IPS-15b (cell line): Measurements from ENCODE around the gene FBLN1.
A peak's percentile ranks its signal among the peaks of the same experiment; 100 is the strongest.

Experiments used
- H3K27me3 ChIP-seq: one replicate; pipeline ENCODE4 v1.6.1; 2013; ENCODE audit warnings: low read length; ENCODE audit not compliant: control insufficient read depth, insufficient read depth
- H3K36me3 ChIP-seq: one replicate; pipeline ENCODE4 v1.6.1; 2013; ENCODE audit warnings: low read length; ENCODE audit not compliant: control insufficient read depth, insufficient read depth
- H3K4me1 ChIP-seq: one replicate; pipeline ENCODE4 v1.6.1; 2013; ENCODE audit warnings: mild to moderate bottlenecking, low read length; ENCODE audit not compliant: control insufficient read depth, insufficient read depth
- H3K4me3 ChIP-seq: one replicate; pipeline ENCODE4 v1.5.1; 2013; ENCODE audit warnings: low read depth, low read length
- H3K9ac ChIP-seq: one replicate; pipeline ENCODE4 v1.6.1; 2013; ENCODE audit warnings: low read depth, mild to moderate bottlenecking, low read length
- H3K9me3 ChIP-seq: one replicate; pipeline ENCODE4 v1.6.1; 2013; ENCODE audit warnings: mild to moderate bottlenecking, low read length; ENCODE audit not compliant: control insufficient read depth, insufficient read depth

FBLN1 gene

DNA sequence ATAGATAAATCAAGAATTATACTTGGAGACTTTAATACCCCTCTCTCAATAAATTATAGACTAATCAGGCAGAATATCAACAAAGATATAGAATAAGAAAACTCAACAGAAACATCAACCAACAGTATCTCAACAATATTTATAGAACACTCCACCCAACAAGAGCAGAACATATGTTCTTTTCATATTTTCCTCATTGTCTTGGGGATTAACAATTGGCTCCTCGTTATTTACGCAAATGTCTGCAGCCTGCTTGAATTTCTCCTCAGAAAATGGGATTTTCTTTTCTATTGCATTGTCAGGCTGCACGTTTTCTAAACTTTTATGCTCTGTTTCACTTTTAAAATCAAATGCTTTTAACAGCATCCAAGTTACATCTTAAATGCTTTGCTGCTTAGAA lies 37.0 kb upstream of the FBLN1 start:
- no peak overlapping the region for H3K9ac ChIP-seq
- H3K4me1 ChIP-seq: peaks cover 14% of the 10 kb centered on the region
- H3K36me3 ChIP-seq: no peaks in the 10 kb centered on the region
- H3K9me3 ChIP-seq: no peaks in the 10 kb centered on the region
- no peak overlapping the region for H3K4me3 ChIP-seq
- H3K27me3 ChIP-seq: no peaks in the 10 kb centered on the region

DNA sequence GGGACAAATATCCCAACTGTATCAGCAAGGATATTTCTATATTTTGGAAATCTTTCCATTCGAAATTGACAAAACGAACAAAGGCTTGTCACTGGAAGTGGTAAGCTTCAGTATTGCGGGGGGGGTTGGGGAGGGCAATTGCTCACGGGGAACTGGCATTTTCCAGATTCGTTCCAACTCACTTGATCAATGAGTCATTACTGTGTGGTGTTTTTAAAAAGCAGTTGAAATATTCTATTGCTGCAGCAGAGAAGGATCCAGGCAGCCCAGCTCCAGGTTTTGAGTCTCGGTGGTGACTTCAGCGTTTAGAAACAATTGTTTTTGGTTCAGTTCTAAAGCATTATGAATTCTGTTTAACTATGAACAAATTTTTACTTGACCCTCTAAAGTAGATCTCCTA lies 33.8 kb upstream of the FBLN1 start:
- Histone ChIP-seq H3K27me3 (no peaks in the 10 kb centered on the region), H3K36me3 (no peaks in the 10 kb centered on the region), H3K9ac (no peak overlapping the region), H3K9me3 (no peaks in the 10 kb centered on the region), H3K4me1 (peaks cover 14% of the 10 kb centered on the region), H3K4me3 (no peak overlapping the region)

DNA sequence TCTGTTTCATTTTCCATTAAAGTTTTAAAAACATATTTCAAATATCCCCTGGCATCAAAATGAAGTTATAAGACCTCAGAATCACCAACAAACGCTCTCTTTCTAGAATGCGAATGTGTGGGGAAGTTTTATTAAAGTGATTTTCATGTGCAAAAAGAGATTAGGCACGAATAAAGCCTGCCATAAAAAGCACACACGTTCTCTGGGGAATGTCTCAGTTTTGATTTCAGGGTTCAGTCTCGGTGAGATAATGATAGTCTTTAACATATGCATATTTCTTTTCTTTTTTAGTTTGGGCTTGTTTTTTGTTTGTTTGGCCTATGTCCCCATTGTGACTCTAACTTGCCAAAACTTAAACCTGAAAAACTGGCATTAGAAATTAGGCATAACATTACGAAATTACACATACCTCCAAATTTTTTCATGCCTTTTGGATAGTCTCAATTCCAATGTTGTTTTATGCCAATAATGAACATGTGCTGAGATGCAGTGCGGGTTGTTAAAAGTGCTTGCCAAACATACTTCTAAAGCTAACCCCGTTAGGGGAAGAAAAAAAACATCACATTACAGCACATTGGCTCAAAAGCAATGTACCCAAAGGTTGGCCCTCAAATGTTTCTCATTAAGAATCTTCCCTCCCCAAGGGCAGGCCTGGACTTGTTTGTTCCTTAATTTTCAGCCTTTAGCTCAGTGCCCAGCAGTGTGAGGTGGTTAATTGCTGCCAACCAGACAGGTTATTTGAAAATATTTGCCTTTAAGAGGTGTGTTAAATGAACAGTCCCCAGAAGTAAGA lies 33.2 kb upstream of the FBLN1 start:
- Histone ChIP-seq H3K9ac (peak overlapping the region; percentile 60), H3K36me3 (no peaks in the 10 kb centered on the region), H3K9me3 (no peaks in the 10 kb centered on the region), H3K4me3 (no peak overlapping the region), H3K4me1 (peaks cover 14% of the 10 kb centered on the region), H3K27me3 (no peaks in the 10 kb centered on the region)

DNA sequence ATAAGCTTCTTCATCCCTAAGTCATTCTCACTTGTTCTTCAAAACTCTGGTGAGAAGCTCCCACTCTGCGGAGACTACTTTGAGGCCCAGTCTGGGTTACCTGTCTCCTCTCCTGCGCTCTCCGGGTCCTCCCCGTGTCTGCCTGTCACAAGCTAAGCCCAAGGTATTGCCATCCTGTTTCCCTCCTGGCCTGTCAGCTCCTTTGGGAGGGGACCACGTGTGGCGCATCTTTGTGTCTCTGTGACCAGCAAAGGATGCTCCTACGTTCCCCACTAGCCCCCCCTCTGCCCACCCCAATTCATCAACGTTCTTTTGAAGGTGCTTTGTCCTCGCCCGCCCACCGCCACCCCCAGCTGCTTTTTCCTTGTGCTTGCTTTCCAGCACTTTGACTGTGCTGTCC lies 31.8 kb upstream of the FBLN1 start:
- Histone ChIP-seq H3K4me1 (peaks cover 14% of the 10 kb centered on the region), H3K36me3 (no peaks in the 10 kb centered on the region), H3K4me3 (no peak overlapping the region), H3K9me3 (no peaks in the 10 kb centered on the region), H3K27me3 (no peaks in the 10 kb centered on the region), H3K9ac (no peak overlapping the region)

DNA sequence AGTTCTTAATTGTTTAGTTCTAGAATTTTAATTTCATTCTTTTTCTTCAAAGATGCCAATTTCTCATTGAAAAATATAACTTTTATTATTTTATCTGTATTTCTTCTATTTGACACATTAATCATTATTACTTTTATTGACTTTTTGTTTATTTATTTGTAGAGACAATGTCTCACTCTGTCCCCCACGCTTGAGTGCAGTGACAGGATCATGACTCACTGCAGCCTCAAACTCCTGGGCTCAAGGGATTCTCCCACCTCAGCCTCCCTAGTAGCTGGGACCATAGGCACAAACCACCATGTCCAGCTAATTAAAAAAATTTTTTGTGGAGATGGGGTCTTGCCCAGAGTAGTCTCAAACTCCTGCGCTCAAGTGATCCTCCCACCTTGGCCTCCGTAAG lies 30.3 kb upstream of the FBLN1 start:
- Histone ChIP-seq H3K27me3 (no peaks in the 10 kb centered on the region), H3K4me3 (no peak overlapping the region), H3K9me3 (no peaks in the 10 kb centered on the region), H3K36me3 (no peaks in the 10 kb centered on the region), H3K9ac (no peak overlapping the region), H3K4me1 (peaks cover 14% of the 10 kb centered on the region)

DNA sequence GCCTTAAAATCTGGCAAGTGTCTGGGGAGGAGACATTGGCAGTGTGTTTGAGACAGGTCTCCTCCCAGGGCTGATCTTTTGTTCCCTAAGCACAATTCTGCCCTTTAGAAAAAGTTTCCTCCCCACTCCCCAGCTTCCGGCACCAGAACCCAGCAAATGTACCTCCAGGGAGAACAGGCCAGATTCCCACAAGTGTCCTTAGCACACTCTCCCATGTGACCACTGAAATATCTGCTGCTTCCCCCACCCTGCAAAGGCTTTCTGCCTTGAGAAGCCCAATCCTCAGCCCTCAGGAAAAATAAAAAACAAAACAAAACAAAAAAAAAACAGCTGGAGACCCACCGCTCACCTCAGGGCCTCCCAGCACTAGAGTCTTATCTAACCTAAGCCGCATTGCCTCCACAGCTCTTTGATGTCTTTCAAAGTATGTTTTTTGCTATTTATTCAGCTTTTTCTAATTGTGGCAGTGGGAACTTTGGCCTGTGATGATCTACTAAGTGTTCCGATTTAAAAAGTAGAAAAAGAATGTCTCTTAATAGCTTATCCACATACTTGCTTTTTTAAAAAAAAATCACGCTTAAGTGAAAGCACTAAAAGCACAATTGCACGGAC lies 29.0 kb upstream of the FBLN1 start:
- no peaks in the 10 kb centered on the region for H3K27me3 ChIP-seq
- no peaks in the 10 kb centered on the region for H3K36me3 ChIP-seq
- no peak overlapping the region for H3K4me3 ChIP-seq
- no peak overlapping the region for H3K9ac ChIP-seq
- no peaks in the 10 kb centered on the region for H3K9me3 ChIP-seq
- peaks cover 14% of the 10 kb centered on the region for H3K4me1 ChIP-seq

DNA sequence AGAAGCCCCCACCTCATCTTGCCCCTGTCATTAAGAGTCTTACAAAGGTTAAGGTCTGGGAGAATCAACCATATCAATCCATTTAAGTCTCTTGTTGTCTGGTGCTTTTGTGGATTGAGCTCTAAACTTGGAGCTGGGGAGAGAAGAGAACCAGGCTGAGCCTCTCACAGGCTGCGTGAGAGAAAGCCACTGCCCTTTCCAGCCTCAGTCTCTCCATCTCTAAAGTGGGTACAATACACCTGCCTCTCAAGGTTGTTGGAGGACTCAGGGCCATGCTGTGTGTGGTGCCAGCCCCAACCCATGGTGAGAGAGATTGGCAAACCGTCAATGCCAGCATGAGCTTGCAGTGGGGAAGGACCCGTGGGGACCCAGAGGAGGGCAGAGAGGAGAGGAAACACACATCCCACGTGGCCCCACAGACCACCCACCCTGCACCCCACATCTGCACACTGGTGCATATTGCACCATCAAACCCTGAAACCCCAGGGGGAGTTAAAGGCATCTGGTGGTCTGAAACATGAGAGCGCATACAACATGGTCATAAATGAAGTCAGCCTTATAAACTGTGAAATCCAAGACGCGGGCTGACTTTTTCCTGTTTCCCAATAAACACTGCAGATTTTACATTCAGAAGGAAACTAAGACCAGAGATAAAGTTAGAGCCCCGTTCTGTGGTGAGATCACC lies 27.5 kb upstream of the FBLN1 start:
- no peaks in the 10 kb centered on the region for H3K4me1 ChIP-seq
- no peaks in the 10 kb centered on the region for H3K36me3 ChIP-seq
- H3K27me3 ChIP-seq: no peaks in the 10 kb centered on the region
- no peak overlapping the region for H3K9ac ChIP-seq
- H3K4me3 ChIP-seq: no peak overlapping the region
- no peaks in the 10 kb centered on the region for H3K9me3 ChIP-seq

DNA sequence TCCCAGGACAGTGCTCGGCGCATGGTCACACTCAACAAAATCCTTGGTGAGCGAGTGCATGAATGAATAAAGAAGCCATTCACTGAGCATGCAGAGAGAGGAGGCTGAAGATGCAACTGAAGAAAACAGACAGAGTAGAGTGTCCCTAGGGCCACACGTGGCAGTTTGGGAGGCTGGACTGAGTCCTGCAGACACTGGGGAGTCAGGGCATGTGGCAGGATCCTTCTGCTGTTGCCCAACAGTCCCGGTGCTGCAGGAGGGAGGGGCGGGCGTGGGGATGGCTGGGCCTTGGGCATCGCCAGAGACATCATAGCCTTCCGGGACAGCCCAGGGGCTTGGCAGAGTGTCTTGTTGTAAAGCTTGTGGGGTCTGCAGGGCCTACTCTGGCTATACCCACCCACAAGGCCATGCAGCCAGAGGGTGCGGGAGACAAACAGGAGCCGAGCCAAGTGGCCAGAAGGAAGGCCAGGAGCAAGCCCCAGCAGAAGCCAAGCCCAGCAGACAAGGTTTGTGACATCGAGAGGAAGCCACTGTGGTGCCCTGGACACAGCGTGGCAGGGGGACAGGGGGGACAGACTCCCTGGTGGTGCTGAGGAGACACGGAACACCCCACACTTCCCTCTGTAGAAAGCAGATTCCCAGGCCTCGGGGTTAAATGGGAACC lies 26.7 kb upstream of the FBLN1 start:
- H3K27me3 ChIP-seq: no peaks in the 10 kb centered on the region
- no peaks in the 10 kb centered on the region for H3K36me3 ChIP-seq
- no peaks in the 10 kb centered on the region for H3K4me1 ChIP-seq
- no peak overlapping the region for H3K9ac ChIP-seq
- H3K9me3 ChIP-seq: no peaks in the 10 kb centered on the region
- no peak overlapping the region for H3K4me3 ChIP-seq

DNA sequence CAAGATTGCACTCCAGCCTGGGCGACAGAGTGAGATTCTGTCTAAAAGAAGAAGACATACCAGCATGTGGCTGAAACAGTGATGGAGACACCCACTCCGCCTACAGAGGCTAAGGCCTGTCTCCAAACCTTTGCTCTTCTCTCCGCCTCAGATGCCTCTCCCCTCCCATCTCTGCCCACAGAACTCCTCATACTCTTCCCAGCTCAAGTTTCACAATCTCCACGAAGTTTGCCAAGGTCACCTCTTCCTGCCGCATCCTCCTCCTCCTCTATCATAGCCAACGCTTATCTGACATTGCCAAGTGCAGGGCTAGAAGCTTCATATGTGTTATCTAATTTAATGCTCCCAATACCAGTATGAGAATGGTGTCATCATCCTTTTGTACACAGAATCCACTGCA lies 25.9 kb upstream of the FBLN1 start:
- Histone ChIP-seq H3K9me3 (no peaks in the 10 kb centered on the region), H3K27me3 (no peaks in the 10 kb centered on the region), H3K4me1 (no peaks in the 10 kb centered on the region), H3K9ac (no peak overlapping the region), H3K36me3 (no peaks in the 10 kb centered on the region), H3K4me3 (no peak overlapping the region)

DNA sequence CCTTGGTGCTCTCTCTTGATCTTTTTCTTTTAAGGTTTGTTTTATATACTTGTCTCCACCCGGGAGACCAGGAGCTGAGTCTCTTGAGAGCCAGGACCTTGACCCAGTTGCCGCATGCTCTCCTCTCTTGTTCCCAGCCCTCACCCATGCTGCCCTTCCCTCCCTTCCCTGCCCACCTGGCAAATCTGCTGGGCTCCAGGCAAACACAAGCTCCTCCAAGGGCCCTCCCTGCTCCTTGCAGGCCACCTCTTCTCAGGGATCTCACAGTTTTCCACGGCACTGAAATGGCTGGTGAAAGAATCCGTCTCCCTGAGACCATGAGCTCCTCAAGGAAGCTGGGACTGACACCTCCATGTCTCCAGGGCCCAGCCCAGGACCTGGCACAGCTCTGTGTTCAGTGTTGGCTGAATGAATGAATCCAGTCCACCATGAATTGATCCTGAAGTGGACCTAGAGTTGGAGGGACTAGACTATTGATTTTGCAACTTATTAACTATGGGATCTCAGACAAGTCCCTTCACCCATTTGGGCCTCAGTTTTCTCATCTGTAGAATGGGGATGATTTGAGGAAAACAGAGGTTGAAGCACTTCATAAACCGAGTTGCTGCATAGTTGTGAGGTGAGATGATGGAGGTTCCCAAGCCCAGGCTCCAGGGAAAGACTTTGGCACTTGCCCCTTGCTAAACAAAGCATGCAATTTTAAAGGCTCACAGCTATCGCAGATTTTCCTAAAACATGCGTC lies 25.1 kb upstream of the FBLN1 start:
- Histone ChIP-seq H3K4me3 (no peak overlapping the region), H3K36me3 (no peaks in the 10 kb centered on the region), H3K27me3 (no peaks in the 10 kb centered on the region), H3K4me1 (no peaks in the 10 kb centered on the region), H3K9ac (no peak overlapping the region), H3K9me3 (no peaks in the 10 kb centered on the region)

DNA sequence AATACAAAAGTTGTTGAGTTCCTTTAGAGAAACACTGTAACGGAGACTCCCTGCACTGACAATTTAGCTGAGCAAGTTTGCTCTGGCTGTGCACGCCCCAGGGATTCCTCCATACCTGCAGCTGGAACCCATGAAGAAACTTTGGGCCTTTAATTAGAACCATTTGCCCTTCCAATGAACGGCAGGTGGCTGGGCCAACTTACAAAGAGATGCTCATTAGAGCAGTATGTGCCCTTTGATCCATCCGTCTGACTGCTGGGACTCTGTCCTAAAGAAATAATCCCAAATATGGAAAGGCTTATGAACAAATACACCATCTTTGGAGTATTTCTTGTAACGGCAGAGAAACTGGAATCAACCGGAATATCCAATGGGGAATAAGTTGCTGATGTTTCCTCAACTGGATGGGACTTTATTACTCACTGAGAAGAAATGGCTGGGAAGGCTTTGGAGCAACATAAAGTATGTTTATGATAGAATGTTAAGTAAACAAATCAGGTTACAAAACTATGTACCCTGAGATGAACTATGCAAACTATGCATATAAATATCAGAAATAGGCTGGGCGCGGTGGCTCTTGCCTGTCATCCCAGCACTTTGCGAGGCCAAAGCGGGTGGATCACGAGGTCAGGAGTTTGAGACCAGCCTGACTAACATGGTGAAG lies 24.4 kb upstream of the FBLN1 start:
- Histone ChIP-seq H3K4me3 (no peak overlapping the region), H3K4me1 (no peaks in the 10 kb centered on the region), H3K27me3 (no peaks in the 10 kb centered on the region), H3K36me3 (no peaks in the 10 kb centered on the region), H3K9ac (no peak overlapping the region), H3K9me3 (no peaks in the 10 kb centered on the region)
